ENCODE measurements around the gene HGF.
"Not testable (repeated sequence)": the region's sequence is repeated elsewhere in the genome, so short reads cannot be mapped to it uniquely, and the experiment has no call there.

Gene HGF

DNA sequence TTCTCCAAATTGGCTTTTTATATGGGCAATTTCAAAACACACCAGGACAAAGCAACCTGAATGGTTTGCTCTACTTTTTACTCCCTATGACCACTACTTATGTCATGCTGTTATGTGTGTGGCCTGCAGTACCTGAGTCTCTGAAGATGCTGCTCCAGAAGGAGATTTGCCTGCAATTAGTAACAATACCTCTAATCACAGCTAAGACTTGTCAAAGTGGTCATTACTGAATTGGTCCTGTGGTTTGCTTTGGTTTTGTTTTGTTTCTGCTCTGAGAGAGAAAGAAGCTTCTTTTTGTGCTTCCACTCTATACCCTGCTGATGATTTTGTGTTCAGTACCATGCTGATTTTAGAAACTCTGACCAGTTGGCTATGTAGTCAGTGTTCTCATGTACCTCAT, 25.5 kb downstream of the HGF start:
- no peaks in the 10 kb centered on the region for H3K4me1 ChIP-seq (ENCODE audit: insufficient read depth, low read length)
- H3K36me3 ChIP-seq (ENCODE audit: insufficient read depth, low read length), result no peaks in the 10 kb centered on the region
- no peak overlapping the region for H3K4me3 ChIP-seq (ENCODE audit: low read depth in 1 of 2, low read length in 2 of 2)
- no peaks in the 10 kb centered on the region for H3K9me3 ChIP-seq (ENCODE audit: low read length)
- no peak overlapping the region for H3K9ac ChIP-seq (ENCODE audit: low read length)
- H3K27ac ChIP-seq (ENCODE audit: low read depth, low read length), result no peak overlapping the region
- H3K27me3 ChIP-seq (ENCODE audit: control insufficient read depth in 1 of 2, insufficient read depth in 2 of 2, low read length in 2 of 2), result no peaks in the 10 kb centered on the region

GRCh38 chr7:81743665-81744064, 26.2 kb downstream of the HGF start:
- no peak overlapping the region for H3K9ac ChIP-seq (ENCODE audit: low read length)
- no peaks in the 10 kb centered on the region for H3K4me1 ChIP-seq (ENCODE audit: insufficient read depth, low read length)
- no peaks in the 10 kb centered on the region for H3K27me3 ChIP-seq (ENCODE audit: control insufficient read depth in 1 of 2, insufficient read depth in 2 of 2, low read length in 2 of 2)
- H3K27ac ChIP-seq (ENCODE audit: low read depth, low read length), result no peak overlapping the region
- H3K9me3 ChIP-seq (ENCODE audit: low read length), result no peaks in the 10 kb centered on the region
- H3K4me3 ChIP-seq (ENCODE audit: low read depth in 1 of 2, low read length in 2 of 2), result no peak overlapping the region
- H3K36me3 ChIP-seq (ENCODE audit: insufficient read depth, low read length), result no peaks in the 10 kb centered on the region

DNA sequence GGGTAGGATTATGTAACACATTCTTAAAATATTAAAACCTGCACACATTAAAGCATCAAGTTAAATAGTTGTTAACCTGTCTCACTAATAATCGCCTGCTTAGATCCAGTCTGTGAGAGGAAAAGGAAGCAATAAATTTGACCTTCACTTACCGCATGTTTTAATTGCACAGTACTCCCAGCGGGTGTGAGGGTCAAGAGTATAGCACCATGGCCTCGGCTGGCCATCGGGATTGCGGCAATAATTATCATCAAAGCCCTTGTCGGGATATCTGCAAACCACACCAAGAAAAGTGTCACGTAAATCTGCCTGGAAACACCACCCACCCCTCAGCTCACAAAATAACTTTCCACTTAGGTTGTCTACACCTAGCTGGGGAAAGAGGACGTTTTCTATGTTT, 26.6 kb downstream of the HGF start:
- Histone ChIP-seq H3K4me3 (ENCODE audit: low read depth in 1 of 2, low read length in 2 of 2) (no peak overlapping the region), H3K27me3 (ENCODE audit: control insufficient read depth in 1 of 2, insufficient read depth in 2 of 2, low read length in 2 of 2) (no peaks in the 10 kb centered on the region), H3K9ac (ENCODE audit: low read length) (no peak overlapping the region), H3K9me3 (ENCODE audit: low read length) (no peaks in the 10 kb centered on the region), H3K4me1 (ENCODE audit: insufficient read depth, low read length) (no peaks in the 10 kb centered on the region), H3K36me3 (ENCODE audit: insufficient read depth, low read length) (no peaks in the 10 kb centered on the region), H3K27ac (ENCODE audit: low read depth, low read length) (no peak overlapping the region)

DNA sequence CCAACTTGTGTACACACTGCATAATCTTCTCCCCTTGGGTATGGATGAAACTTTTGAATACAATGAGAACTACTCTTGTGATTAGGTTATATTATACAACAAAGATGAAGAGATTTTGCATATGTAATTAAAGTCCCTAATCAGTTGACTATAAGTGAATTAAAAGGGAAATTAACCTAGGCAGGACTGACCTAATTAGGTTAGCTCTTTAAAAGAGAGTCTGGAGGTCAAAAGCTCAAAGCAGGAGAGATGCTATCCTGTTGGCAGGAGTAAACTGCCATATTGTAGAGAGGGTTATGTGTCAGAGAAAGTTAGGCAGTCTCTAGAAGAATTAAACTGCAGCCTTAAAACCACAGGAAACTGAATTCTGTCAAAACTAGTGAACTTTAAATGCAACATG, 29.4 kb downstream of the HGF start:
- Histone ChIP-seq H3K27me3 (ENCODE audit: control insufficient read depth in 1 of 2, insufficient read depth in 2 of 2, low read length in 2 of 2) (no peaks in the 10 kb centered on the region), H3K9me3 (ENCODE audit: low read length) (no peaks in the 10 kb centered on the region), H3K4me3 (ENCODE audit: low read depth in 1 of 2, low read length in 2 of 2) (no peak overlapping the region), H3K36me3 (ENCODE audit: insufficient read depth, low read length) (no peaks in the 10 kb centered on the region), H3K4me1 (ENCODE audit: insufficient read depth, low read length) (no peaks in the 10 kb centered on the region), H3K27ac (ENCODE audit: low read depth, low read length) (no peak overlapping the region), H3K9ac (ENCODE audit: low read length) (no peak overlapping the region)

GRCh38 chr7:81736091-81736490, 33.8 kb downstream of the HGF start:
- Histone ChIP-seq H3K27me3 (ENCODE audit: control insufficient read depth in 1 of 2, insufficient read depth in 2 of 2, low read length in 2 of 2) (no peaks in the 10 kb centered on the region), H3K27ac (ENCODE audit: low read depth, low read length) (no peak overlapping the region), H3K9me3 (ENCODE audit: low read length) (no peaks in the 10 kb centered on the region), H3K9ac (ENCODE audit: low read length) (no peak overlapping the region), H3K4me3 (ENCODE audit: low read depth in 1 of 2, low read length in 2 of 2) (no peak overlapping the region), H3K36me3 (ENCODE audit: insufficient read depth, low read length) (no peaks in the 10 kb centered on the region), H3K4me1 (ENCODE audit: insufficient read depth, low read length) (no peaks in the 10 kb centered on the region)

DNA sequence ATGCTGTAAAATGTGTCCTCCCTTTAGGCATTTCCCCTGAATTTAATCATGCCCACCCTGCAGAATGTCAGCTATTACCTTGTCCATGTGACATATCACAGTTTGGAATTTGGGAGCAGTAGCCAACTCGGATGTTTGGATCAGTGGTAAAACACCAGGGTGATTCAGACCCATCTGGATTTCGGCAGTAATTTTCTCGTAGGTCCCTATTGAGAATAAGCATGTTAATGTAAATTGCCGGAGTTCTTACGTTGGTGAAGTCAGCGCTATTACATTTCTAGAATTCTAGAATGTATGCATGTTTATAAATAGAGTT, 44.1 kb downstream of the HGF start:
- no peaks in the 10 kb centered on the region for H3K27me3 ChIP-seq (ENCODE audit: control insufficient read depth in 1 of 2, insufficient read depth in 2 of 2, low read length in 2 of 2)
- H3K9me3 ChIP-seq (ENCODE audit: low read length), result no peaks in the 10 kb centered on the region
- H3K4me3 ChIP-seq (ENCODE audit: low read depth in 1 of 2, low read length in 2 of 2), result no peak overlapping the region
- no peak overlapping the region for H3K27ac ChIP-seq (ENCODE audit: low read depth, low read length)
- no peak overlapping the region for H3K9ac ChIP-seq (ENCODE audit: low read length)
- H3K36me3 ChIP-seq (ENCODE audit: insufficient read depth, low read length), result no peaks in the 10 kb centered on the region
- no peaks in the 10 kb centered on the region for H3K4me1 ChIP-seq (ENCODE audit: insufficient read depth, low read length)

- H3K9ac ChIP-seq (ENCODE audit: low read length), result no peak overlapping the region
- H3K4me1 ChIP-seq (ENCODE audit: insufficient read depth, low read length), result no peaks in the 10 kb centered on the region
- no peak overlapping the region for H3K4me3 ChIP-seq (ENCODE audit: low read depth in 1 of 2, low read length in 2 of 2)
- no peaks in the 10 kb centered on the region for H3K27me3 ChIP-seq (ENCODE audit: control insufficient read depth in 1 of 2, insufficient read depth in 2 of 2, low read length in 2 of 2)
- no peaks in the 10 kb centered on the region for H3K9me3 ChIP-seq (ENCODE audit: low read length)
- no peaks in the 10 kb centered on the region for H3K36me3 ChIP-seq (ENCODE audit: insufficient read depth, low read length)
- no peak overlapping the region for H3K27ac ChIP-seq (ENCODE audit: low read depth, low read length)
Measured at GRCh38 chr7:81725003-81725811, 44.6 kb downstream of the HGF start.

- not testable (repeated sequence) for H3K36me3 ChIP-seq (ENCODE audit: insufficient read depth, low read length); H3K4me3 ChIP-seq (ENCODE audit: low read depth in 1 of 2, low read length in 2 of 2); H3K4me1 ChIP-seq (ENCODE audit: insufficient read depth, low read length); H3K27me3 ChIP-seq (ENCODE audit: control insufficient read depth in 1 of 2, insufficient read depth in 2 of 2, low read length in 2 of 2); H3K9me3 ChIP-seq (ENCODE audit: low read length); H3K9ac ChIP-seq (ENCODE audit: low read length); H3K27ac ChIP-seq (ENCODE audit: low read depth, low read length)
Measured at GRCh38 chr7:81722250-81722649, 47.6 kb downstream of the HGF start.

GRCh38 chr7:81721437-81721836, 48.4 kb downstream of the HGF start:
- Histone ChIP-seq H3K9me3 (ENCODE audit: low read length) (no peaks in the 10 kb centered on the region), H3K36me3 (ENCODE audit: insufficient read depth, low read length) (no peaks in the 10 kb centered on the region), H3K4me1 (ENCODE audit: insufficient read depth, low read length) (no peaks in the 10 kb centered on the region), H3K27me3 (ENCODE audit: control insufficient read depth in 1 of 2, insufficient read depth in 2 of 2, low read length in 2 of 2) (no peaks in the 10 kb centered on the region), H3K27ac (ENCODE audit: low read depth, low read length) (no peak overlapping the region), H3K4me3 (ENCODE audit: low read depth in 1 of 2, low read length in 2 of 2) (no peak overlapping the region), H3K9ac (ENCODE audit: low read length) (no peak overlapping the region)

GRCh38 chr7:81719865-81720264, 50.0 kb downstream of the HGF start:
- H3K4me1 ChIP-seq (ENCODE audit: insufficient read depth, low read length), result no peaks in the 10 kb centered on the region
- no peaks in the 10 kb centered on the region for H3K27me3 ChIP-seq (ENCODE audit: control insufficient read depth in 1 of 2, insufficient read depth in 2 of 2, low read length in 2 of 2)
- H3K9ac ChIP-seq (ENCODE audit: low read length), result no peak overlapping the region
- no peaks in the 10 kb centered on the region for H3K9me3 ChIP-seq (ENCODE audit: low read length)
- H3K27ac ChIP-seq (ENCODE audit: low read depth, low read length), result no peak overlapping the region
- no peaks in the 10 kb centered on the region for H3K36me3 ChIP-seq (ENCODE audit: insufficient read depth, low read length)
- H3K4me3 ChIP-seq (ENCODE audit: low read depth in 1 of 2, low read length in 2 of 2), result no peak overlapping the region

GRCh38 chr7:81715984-81716588, 53.8 kb downstream of the HGF start:
- no peaks in the 10 kb centered on the region for H3K27me3 ChIP-seq (ENCODE audit: control insufficient read depth in 1 of 2, insufficient read depth in 2 of 2, low read length in 2 of 2)
- H3K36me3 ChIP-seq (ENCODE audit: insufficient read depth, low read length), result no peaks in the 10 kb centered on the region
- no peak overlapping the region for H3K9ac ChIP-seq (ENCODE audit: low read length)
- H3K27ac ChIP-seq (ENCODE audit: low read depth, low read length), result no peak overlapping the region
- no peaks in the 10 kb centered on the region for H3K4me1 ChIP-seq (ENCODE audit: insufficient read depth, low read length)
- H3K4me3 ChIP-seq (ENCODE audit: low read depth in 1 of 2, low read length in 2 of 2), result no peak overlapping the region
- H3K9me3 ChIP-seq (ENCODE audit: low read length), result no peaks in the 10 kb centered on the region

- H3K4me1 ChIP-seq (ENCODE audit: insufficient read depth, low read length), result no peaks in the 10 kb centered on the region
- no peak overlapping the region for H3K9ac ChIP-seq (ENCODE audit: low read length)
- H3K9me3 ChIP-seq (ENCODE audit: low read length), result no peaks in the 10 kb centered on the region
- H3K4me3 ChIP-seq (ENCODE audit: low read depth in 1 of 2, low read length in 2 of 2), result no peak overlapping the region
- no peaks in the 10 kb centered on the region for H3K36me3 ChIP-seq (ENCODE audit: insufficient read depth, low read length)
- H3K27me3 ChIP-seq (ENCODE audit: control insufficient read depth in 1 of 2, insufficient read depth in 2 of 2, low read length in 2 of 2), result no peaks in the 10 kb centered on the region
- H3K27ac ChIP-seq (ENCODE audit: low read depth, low read length), result no peak overlapping the region
Measured at GRCh38 chr7:81714306-81714705, 55.5 kb downstream of the HGF start.

Data from muscle layer of colon (tissue), 2 donors.